Right forelimb (tissue), 1 donor: ENCODE data around the gene ACVR1.

Experiments used
- DNase-seq: peaks from one replicate; pipeline ENCODE4 v3.0.0-alpha.2; 2018

Gene ACVR1

DNA sequence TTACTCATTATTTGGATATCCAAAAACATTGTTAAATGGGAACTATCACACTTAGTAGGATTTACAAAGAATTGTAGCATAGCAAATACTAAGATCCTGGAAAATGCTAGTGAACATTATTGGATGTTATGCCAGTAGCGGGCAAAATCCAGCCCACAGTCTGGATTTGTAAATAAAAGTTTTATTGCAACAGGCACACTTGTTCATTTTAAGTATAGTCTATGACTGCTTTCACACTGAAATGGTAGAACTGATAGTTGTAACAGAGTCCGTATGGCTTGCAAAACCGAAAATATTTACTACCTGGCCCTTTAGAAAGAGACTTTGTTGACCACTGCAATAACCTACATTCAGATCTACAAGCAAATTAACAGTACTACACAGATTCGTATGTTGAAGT lies 53.6 kb downstream of the ACVR1 start:
- DNase-seq = no peak

DNA sequence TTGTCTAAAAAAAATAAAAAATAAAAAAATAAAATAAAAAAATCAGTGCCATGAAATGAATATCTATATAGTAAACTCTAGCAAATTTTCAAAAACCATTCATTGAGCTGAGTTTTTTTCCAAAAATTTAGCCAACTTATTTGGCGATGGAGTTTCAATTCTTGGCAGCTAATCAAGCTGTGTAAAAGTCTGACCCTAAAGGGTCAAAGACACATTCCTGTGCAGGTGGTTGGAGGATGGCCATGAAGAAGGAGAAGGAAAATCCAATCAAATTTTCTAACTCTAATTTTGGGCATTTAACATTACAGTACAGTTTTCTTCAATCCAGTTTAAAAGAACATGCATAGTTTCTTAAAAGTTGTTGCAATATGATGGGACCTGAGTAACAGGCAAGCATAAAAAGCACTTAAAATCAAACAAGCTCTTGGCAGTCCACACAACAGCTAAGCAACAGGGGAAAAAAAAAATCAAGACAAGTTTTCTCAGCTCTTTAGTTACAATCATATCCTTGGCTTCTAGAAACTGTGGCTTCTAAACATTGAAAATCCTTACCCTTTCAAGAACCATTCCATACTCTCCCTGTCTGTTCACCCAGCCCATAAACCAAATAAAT lies 54.5 kb downstream of the ACVR1 start:
- DNase-seq = no peak

DNA sequence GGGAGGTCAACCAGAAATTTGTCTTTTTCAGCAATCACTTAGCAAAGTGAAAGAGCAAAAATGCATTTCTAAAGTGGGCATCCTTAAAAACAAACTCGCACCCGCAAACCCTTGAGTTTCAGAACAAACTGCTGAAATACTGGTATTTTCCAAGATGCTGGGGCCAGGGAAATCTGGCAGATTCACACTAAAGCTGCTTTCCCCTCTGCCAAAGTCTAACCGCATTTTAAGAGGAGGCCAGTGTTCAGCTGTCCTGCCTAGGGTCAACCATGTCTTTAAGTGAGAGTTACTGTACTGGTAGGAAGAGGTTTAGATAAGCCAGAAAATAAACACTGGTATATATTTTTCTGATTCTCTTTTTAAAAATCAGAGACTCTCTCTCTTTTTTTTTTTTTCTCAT lies 55.9 kb downstream of the ACVR1 start:
- DNase-seq = peak; percentile 54

DNA sequence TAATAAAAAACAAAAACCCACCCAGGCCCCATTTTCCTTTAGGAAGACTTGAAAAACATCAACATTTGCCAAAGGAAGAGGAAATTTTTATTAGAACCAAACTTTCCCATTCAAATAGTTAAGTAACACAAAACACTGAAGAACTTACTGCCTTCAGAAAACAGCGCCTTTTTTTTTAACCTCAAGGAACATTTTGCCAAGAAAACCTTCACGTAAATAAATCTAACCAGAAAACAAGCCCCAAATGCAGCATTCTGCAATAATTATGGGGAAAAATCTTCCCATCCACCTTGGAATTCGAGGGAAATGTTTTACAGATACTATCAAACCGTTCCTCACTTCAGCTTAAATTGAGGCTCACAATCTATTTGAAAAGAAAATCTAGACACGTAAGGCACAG lies 56.4 kb downstream of the ACVR1 start:
- no peak for DNase-seq

DNA sequence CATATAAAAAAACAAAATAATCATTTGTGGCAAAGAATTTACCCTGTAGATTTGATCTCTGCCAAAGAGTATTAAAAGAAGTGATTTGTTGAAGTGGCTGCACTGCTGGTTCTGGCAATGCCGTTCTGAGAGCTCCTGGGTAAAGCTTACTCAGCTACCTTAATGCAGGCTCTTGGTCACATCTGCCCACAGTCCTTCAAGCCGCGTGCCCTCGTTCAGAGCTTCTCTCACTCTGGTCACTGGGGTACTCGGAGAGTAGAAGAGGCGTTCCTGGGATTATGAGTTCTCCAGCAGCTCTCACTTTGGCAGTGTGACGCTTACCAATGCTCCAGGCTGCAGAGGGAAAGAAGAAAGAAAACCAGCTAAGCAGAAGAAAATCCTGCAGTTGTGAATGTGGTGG lies 57.9 kb downstream of the ACVR1 start:
- DNase-seq = no peak

DNA sequence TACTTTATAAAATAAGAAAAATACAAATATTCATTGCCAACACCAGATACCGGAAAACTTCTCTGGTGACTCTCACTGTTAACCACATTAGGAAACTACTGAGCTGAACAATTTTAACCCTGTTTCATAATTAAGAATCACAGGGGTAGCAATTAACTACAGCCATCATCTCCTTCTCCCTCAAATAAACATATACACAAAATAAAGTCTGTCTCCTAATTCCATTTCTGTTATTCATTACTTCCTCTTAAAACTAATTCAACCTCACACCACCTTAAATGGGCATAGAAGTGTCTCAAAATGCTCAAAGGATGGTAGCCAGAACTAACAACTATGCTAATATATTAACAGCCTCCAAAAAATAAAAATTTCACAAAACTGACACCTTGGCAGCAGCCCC lies 60.7 kb downstream of the ACVR1 start:
- no peak for DNase-seq

DNA sequence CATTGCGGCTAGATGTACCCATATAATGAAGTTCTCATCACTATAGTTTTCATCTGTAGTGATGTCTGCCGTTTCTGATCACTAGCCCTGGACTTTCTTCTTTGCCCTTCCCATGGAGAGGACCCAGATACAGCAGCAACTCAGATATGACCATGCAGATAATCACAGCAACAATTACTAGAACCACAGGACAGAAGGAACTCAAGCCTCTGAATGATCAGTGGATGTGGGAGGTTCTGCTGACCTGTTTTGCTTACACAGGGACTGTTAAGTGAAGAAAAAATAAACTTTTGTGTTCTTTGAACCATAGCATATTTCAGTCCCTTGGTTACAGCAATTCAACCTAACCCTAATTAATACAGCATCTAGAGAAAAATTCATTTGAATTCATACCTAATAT lies 62.7 kb downstream of the ACVR1 start:
- no peak for DNase-seq

DNA sequence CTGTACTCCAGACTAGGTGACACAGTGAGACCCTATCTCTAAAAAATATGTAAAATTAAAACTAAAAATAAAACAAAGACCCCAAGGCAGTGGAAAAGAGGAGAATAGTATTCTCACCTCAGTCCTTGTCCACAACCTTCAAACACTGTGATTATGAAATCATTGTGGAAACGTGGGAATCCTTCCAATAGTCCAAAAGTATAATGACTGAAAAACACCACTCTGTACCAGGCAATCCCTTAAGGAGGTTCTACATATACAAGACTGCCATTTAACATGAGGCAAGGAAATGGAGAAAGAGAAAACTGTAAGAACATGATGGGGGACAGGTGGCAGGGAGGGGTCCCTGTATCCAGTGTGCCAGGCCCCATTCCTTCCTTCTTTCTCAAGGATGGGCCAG lies 66.1 kb downstream of the ACVR1 start:
- DNase-seq = no peak

DNA sequence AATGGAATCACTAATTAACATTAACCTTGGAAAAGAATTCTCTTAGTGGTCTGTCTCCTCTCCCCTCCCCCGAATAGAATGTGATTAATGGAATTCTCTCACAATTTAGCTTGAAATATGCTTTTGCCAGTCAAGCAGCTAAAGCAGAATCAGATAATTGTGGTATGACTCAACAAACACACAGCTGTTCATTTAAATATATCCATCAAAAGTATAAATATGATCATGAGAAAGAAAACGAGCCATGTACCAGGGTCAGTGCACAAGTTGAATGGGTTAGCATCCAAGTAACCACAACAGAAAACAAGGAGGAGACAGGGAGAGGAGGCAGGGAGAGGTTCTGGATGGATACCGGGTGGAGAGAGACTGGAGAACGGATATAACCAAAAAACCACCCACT lies 66.9 kb downstream of the ACVR1 start:
- no peak for DNase-seq

DNA sequence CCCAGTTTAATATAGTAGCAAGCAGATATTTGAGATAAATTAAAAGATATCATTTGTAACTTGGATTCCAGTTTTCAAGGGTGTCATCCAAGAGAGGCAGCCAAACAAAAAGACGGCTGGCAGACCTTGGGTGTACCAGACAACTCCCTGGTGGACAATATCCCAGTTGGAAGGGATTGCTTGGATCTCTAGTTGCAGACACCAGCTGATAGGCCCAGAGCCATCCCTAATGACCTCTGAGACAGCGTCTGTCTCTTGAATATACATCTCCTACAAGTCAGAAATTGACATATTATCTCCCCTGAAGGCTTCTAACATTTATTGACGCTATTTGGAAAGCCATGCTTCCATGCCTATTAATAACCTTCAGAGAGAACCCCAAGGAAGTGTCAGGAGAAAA lies 67.7 kb downstream of the ACVR1 start:
- no peak for DNase-seq

DNA sequence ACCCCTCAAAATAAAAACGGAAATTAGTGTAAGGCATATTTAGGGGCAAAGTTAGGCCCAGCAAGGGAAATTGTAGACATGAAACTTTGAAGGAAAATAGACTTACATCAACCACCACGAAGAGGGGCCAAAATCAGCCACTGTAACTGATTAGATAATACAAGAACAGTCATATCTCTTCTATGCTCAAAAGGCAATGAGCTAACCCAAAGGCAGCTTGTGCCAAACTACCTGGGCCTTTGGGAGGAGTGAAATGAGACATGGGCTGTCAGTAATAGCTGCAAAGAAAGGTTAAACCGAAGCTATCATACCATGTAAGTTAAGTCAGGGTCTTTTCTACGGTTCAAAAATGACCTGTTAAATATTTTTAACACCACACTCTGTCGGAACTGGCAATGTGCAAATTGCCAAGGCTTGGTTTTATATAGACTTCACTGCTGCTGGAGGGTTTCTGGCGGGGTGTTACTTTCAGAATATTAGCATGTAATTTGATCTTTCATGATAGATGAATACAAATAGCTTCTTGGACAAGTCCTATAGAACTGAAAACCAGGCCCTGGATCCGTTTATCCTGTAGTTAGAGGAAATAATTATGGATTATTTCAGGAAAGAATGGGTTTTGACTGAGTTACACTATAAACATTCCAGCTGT lies 69.6 kb downstream of the ACVR1 start:
- DNase-seq = no peak

DNA sequence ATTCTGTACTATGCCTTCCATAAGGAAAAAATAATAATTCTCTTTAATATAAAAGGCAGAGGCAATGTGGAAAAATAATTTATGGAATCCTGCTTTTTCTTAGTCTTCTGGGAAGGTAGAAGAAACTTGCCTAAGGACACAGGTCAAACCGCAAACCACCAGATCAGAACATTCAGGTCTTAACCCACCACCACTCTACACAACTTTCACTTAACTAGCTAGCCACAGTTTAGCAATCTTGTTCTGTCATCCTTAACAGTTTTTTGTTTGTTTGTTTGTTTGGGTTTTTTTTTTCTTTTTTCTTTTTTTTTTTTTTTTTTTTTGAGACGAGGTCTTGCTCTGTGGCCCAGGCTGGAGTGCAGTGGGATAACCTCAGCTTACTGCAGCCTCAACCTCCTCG lies 70.6 kb downstream of the ACVR1 start:
- no peak for DNase-seq

DNA sequence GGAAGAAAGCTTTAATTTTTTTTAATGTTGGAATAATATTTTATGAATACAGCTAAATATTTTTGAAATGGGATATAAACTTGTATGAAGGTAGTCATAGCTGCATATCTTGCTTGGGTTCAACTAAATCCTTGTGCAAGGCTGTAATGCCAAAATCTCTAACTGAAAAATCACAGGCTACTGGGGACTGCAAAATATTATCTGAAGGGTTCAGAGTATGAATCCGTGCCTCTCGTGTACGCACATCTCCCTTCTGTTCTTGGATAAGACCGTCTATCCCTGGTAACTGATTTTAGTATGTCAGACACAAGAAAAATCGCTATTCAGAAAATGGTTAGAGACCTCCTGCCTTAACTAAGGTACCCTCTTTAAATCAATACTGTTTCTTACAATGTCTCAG lies 71.8 kb downstream of the ACVR1 start:
- no peak for DNase-seq

DNA sequence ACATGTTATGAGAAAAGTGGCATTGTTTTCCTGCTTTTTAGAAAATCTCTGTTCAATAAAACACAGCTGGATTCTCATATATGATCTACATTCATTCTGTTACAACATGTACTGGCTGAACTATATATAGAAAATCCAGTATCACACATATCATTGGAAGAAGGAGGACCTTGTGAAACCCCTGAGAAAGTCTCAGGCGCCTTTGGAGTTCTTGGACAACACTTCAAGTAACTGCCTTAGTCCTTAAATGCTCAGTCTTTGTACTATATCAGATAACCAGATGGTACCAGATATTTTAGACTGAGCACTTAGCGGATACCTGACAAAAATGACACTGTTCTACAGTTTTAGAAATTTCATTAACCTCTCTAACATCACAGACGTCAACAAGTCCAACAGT lies 72.2 kb downstream of the ACVR1 start:
- DNase-seq = no peak

DNA sequence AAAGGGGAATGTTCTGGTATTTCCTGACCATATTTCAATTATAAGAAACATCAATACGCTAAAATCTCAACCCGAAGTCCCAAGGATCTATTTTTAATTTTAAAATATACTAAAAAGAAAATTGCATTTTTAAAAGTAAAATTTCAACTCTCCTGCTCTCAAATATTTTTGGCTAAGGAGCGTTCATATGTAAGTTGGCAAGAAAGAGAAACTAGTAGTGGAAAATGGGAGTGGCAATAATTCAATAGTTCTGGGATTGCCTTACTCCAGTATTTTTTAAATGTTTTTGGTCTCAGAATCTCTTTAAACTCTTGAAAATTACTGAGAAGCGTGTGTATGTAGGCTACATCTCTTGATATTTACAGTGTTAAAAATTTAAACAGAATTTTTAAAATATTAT lies 72.7 kb downstream of the ACVR1 start:
- DNase-seq = no peak

DNA sequence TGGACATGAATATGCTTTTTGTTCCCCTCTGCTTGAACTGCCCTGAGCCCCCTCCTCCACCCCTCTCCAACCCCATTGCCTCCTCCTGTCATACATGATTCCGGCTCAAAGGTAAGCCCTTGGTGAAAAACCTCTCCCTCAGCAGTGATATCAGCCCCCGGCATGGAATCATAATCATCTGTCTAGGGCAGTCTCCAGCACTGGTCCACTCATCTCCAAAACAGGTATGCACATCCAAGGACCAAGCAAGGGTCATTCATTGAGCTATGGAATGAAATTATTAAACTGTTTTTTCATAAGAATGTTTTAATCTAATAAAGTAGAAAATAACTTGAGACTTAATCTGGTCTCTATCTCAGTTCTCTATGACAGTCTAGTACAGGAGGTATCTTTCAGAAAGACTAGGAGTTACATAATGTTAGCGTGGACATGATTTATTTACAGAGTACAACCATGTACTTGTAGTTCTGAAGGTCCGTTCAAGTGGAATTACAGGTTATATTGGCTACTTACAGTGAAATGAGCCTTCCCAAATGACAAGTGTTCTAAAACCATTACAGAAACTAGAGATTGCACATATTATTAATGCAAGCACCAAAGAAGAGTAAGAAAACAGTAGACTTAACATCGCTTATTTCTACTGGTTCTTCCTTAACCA lies 75.2 kb downstream of the ACVR1 start:
- DNase-seq = no peak

DNA sequence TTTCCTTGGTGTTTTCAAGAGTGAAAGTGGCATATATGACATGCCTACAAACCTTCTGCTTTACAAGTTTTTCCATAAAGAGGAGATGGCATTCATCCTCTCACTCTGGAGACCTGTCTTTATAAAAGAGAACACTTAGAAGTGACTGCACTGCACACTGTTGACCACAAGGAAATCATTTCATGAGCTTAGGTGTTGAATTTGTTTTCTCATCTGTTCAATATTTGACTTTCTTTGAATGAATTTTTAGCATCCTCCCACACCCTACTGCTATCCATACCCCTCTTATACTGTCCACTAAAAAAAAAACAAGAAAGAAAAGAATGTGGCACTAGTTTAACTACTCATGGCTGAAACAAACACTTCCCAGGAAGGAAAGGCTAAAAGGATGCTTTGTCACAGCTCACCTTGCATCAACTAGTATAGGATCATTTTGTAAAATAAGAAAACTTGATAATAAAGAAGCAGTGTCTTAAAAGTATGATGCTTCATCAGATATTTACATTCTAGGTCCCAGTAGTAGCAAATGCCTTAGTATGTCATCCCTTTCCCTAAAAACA lies 83.0 kb downstream of the ACVR1 start:
- no peak for DNase-seq

DNA sequence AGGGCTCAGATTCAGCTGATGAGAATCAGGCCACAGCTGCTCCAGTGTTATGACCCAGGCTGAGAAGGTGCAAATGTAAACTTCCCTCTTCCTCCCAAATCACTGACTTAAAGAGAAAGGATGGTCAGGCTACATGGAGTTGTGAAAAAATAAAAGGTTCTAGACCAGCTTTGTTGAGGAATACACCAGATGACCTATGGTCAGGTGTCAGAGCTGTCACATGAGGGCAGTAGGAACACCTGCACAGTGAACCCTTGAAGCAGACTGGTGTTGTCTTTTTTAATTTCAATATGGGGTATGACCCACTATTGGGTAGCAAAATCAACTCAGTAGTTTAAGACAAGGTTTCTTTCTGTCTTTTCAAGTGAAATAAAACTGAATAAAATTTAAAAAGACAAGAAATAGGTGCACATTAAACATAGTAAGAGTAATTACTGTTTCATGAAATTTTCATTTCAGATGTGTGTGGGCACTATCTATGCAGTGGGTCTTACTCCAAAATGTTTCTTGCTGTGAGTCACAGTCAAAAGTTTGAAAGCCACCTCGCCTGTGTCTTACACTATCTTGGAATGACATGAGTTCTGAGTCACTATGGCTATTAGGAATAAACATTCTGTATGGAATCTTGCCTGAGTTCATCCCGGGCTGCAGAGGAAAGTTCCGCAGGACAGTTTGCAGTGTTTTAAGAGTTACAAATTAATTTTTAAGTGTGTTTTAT lies 83.6 kb downstream of the ACVR1 start:
- DNase-seq = no peak

DNA sequence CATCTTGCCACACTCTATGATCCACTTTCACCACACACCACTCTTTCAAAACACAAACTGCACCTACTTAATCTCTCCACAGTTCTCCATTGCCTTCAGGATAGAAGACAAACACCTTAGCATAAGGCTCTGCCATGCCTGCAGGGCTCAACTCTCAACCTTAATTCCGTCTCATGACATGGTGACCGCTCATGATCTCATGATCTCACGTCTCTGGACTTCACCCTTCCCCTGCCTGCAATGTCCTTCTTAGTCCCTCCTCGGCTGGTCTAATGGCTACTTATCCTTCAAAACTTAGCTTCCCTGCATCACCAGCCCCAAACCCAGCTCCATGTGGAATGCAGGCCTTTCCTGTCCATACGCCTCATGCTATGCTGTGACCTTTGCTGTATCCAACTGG lies 85.3 kb downstream of the ACVR1 start:
- no peak for DNase-seq

DNA sequence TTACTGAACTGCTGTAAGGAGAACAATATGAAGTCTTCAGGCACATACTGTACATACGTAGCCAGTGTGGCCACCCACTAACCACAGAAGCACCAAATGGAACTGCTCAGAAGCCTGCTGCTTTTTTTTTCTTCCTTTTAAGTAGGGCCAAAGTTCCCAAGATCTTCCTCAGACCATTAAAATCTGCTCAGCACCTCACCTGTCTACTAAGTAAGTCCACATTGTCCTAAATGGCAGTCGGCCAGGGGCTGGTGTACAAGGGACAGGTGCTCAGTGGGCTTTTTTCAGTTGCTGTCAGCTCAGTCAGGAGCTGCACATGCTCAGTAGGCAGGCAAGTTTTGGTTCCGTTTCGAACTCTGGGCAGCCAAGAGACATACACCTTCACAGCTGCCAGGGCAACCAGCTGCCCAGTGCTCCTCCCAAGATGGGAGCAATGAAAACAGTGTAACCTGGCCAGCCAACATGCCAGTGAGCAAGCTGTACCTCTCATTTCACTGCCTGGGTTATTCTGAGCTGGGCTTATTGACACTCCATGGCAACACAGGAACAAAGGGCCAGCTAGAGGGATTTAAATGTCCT lies 86.1 kb downstream of the ACVR1 start:
- DNase-seq = no peak

DNA sequence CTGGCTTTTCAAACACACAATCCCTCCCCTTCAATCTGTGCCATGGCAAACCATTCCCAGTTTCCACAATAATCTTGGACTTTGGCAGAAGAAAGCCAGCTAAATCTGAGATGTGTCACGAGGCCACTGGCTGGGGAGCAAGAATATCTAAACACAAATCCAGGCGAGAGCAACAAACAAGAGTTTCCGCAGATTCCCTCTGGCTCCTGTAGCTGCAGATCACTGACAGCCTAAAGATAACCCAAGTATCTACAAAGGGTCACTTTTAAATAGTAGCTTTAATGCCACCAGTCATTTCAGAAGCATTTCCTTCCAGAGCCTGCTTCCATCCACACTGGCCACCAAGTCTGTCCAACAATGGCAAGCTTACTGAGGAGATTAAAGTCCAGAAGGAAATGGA lies 86.9 kb downstream of the ACVR1 start:
- no peak for DNase-seq

DNA sequence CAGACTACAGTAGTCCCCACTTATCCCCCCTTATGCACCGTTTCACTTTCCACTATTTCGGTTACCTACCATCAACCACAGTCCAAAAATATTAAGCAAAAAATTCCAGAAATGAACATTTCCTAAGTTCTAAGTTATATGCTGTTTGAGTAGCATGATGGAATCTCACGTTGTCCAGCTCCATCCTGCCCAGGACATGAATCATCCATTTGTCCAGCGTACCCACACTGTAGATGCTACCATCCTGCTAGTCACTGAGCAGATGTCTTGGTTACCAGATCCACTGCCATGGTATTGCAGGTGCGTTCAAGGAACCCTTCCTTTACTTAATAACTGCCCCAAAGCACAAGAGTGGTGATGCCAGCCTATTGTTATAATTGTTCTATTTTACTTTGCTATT lies 87.9 kb downstream of the ACVR1 start:
- DNase-seq = no peak

DNA sequence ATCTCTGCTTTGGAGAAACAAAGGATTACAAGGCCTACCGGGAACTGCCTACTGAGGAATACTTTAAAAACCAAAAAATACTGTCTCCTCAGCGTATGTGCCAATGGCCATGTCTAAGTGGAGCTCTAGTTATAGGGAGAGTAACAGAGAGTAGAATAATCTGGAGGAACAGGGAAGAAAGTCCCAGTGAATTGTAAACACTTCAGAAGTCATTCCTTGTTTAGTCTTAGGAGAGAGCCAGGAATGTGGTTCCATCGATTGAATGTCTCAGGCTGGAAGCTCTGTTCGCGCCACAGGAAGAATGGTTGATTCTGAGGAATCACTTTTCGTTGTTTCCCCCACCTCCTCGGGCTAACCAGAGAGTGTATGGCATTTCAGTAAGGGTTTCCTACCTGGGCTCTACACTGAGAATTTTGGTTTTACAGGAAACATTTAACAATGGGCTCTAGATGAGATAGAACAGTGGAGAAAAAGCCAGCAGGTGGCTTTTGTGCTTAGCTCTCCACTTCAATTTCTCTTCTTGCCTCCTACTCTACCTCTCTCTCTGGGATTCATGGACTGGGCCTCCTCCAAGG lies 88.7 kb downstream of the ACVR1 start:
- no peak for DNase-seq
